ENCODE results near the gene CHKB.
"Not testable (repeated sequence)": the region's sequence is repeated elsewhere in the genome, so short reads cannot be mapped to it uniquely, and the experiment has no call there.

Gene CHKB

DNA sequence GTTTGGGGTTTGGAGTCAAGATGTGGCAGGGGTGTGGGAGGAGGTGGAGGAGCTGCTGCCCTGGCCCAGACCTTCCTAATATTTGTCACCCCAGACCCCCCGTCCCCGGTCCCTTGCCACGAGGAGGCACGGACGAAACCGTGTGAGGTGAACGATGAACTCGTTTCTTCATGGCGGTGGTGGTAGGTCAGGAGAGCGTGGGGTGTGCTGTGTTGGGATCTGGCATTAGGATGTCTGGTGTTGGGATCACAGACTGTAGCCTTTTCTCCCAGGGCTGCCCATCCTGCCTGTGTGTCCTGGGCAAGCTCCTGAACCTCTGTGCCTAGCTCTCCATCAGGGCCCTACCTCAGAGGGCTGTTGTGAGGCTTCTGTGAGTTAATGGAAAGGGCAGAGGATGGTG, 26.3 kb upstream of the CHKB start:
- Histone ChIP-seq H3K79me2 (no peaks in the 10 kb centered on the region), H3K4me2 (ENCODE audit: low read length) (no peak overlapping the region), H3K4me1 (peaks cover 3% of the 10 kb centered on the region), H3K36me3 (ENCODE audit: control insufficient read depth, insufficient read depth, low read length) (no peaks in the 10 kb centered on the region), H3K4me3 (ENCODE audit: low read depth, low read length) (no peak overlapping the region), H3K27me3 (ENCODE audit: control insufficient read depth, insufficient read depth, low read length) (no peaks in the 10 kb centered on the region), H2AFZ (no peak overlapping the region), H3K27ac (no peak overlapping the region), H3K9me3 (ENCODE audit: control insufficient read depth, low read length) (no peaks in the 10 kb centered on the region), H3K9ac (no peak overlapping the region)
- no peak for TF ChIP-seq CTCF (IDR thresholded peaks at IDR 0.05)

DNA sequence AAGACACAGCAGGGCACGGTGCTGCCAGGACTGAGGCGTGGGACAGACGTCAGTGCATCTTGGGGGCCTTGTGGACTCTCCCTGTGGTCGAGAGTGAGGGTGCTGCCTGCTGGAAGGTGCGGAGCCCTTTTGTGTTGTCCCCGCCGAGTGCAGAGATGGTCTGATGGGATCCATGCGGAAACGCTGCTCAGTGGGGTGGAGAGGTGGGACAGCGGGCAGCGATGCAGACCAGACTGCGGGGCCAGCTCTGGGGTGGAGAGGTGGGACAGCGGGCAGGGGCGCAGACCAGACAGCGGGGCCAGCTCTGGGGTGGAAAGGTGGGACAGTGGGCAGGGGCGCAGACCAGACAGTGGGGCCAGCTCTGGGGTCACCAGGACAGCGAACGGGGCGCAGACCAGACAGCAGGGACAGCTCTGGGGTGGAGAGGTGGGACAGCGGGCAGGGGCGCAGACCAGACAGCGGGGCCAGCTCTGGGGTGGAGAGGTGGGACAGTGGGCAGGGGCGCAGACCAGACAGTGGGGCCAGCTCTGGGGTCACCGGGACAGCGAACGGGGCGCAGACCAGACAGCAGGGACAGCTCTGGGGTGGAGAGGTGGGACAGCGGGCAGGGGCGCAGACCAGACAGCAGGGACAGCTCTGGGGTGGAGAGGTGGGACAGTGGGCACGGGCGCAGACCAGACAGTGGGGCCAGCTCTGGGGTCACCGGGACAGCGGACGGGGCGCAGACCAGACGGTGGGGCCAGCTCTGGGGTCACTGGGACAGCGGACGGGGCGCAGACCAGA, 25.6 kb upstream of the CHKB start:
- H3K27me3 ChIP-seq (ENCODE audit: control insufficient read depth, insufficient read depth, low read length); H3K27ac ChIP-seq; H3K4me2 ChIP-seq (ENCODE audit: low read length); H3K79me2 ChIP-seq; H2AFZ ChIP-seq; H3K4me1 ChIP-seq; H3K4me3 ChIP-seq (ENCODE audit: low read depth, low read length); H3K9ac ChIP-seq; H3K36me3 ChIP-seq (ENCODE audit: control insufficient read depth, insufficient read depth, low read length); H3K9me3 ChIP-seq (ENCODE audit: control insufficient read depth, low read length): not testable (repeated sequence)

GRCh38 chr22:50607659-50608020, 25.0 kb upstream of the CHKB start:
- H2AFZ ChIP-seq, result no peak overlapping the region
- H3K4me1 ChIP-seq, result no peaks in the 10 kb centered on the region
- no peaks in the 10 kb centered on the region for H3K27me3 ChIP-seq (ENCODE audit: control insufficient read depth, insufficient read depth, low read length)
- no peak overlapping the region for H3K9ac ChIP-seq
- H3K4me3 ChIP-seq (ENCODE audit: low read depth, low read length), result no peak overlapping the region
- no peaks in the 10 kb centered on the region for H3K36me3 ChIP-seq (ENCODE audit: control insufficient read depth, insufficient read depth, low read length)
- TF ChIP-seq CTCF (IDR thresholded peaks at IDR 0.05), result no peak
- no peak overlapping the region for H3K27ac ChIP-seq
- no peaks in the 10 kb centered on the region for H3K79me2 ChIP-seq
- no peak overlapping the region for H3K4me2 ChIP-seq (ENCODE audit: low read length)
- H3K9me3 ChIP-seq (ENCODE audit: control insufficient read depth, low read length), result no peaks in the 10 kb centered on the region

GRCh38 chr22:50606946-50607658, 24.5 kb upstream of the CHKB start:
- no peak overlapping the region for H2AFZ ChIP-seq
- H3K9me3 ChIP-seq (ENCODE audit: control insufficient read depth, low read length), result no peaks in the 10 kb centered on the region
- H3K4me3 ChIP-seq (ENCODE audit: low read depth, low read length), result no peak overlapping the region
- no peaks in the 10 kb centered on the region for H3K4me1 ChIP-seq
- no peak overlapping the region for H3K4me2 ChIP-seq (ENCODE audit: low read length)
- no peaks in the 10 kb centered on the region for H3K27me3 ChIP-seq (ENCODE audit: control insufficient read depth, insufficient read depth, low read length)
- no peak for TF ChIP-seq CTCF (IDR thresholded peaks at IDR 0.05)
- H3K27ac ChIP-seq, result no peak overlapping the region
- no peaks in the 10 kb centered on the region for H3K36me3 ChIP-seq (ENCODE audit: control insufficient read depth, insufficient read depth, low read length)
- H3K79me2 ChIP-seq, result no peaks in the 10 kb centered on the region
- H3K9ac ChIP-seq, result no peak overlapping the region

DNA sequence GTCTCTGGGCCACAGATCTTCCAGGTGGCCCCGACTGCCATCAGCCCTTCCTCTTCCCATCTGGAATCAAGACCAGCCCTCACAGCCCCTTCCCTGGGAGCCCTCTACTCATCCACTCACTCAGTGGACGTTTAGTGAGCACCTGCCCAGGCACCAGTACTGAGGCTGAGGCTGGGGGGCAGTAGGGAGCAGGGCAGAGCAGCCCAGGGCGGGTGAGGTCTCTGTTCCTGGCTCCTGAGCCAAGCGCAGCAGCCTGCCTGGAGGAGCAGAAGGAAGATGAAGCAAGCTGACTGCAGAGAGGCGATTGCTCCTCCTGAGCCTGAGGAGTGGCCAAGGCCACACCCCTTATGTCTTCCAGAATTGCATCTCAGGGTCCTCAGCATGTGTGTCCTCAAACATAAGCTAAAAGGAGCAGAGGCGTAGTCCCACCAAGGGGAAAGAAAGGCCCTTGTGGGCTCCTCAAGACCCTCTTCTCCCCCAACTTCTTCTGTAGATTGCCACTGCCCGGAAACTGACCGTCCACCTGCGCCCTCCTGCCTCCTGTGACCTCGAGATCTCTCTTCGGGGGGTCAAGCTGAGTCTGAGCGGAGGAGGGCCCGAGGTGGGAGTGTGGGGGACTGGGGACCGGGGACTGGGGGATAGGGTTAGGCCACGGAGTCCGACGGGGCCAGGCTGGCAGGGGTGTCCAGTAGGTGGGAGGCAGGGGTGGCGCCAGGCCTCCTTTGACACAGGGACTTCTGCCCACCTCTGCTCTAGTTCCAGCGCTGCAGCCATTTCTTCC, 23.7 kb upstream of the CHKB start:
- Histone ChIP-seq H3K4me1 (no peaks in the 10 kb centered on the region), H3K4me3 (ENCODE audit: low read depth, low read length) (no peak overlapping the region), H3K36me3 (ENCODE audit: control insufficient read depth, insufficient read depth, low read length) (no peaks in the 10 kb centered on the region), H3K27ac (no peak overlapping the region), H3K27me3 (ENCODE audit: control insufficient read depth, insufficient read depth, low read length) (no peaks in the 10 kb centered on the region), H3K79me2 (no peaks in the 10 kb centered on the region), H3K4me2 (ENCODE audit: low read length) (no peak overlapping the region), H3K9ac (no peak overlapping the region), H3K9me3 (ENCODE audit: control insufficient read depth, low read length) (no peaks in the 10 kb centered on the region), H2AFZ (no peak overlapping the region)
- no peak for TF ChIP-seq CTCF (IDR thresholded peaks at IDR 0.05)
